GM12878 (cell line): ENCODE data around the gene CIB2. TPM values are rescaled to one million over a fixed set of nuclear protein-coding genes. Genes with fewer than 3 reads are reported as not detected.

Experiments
- ATAC-seq: fragments of 200-7000 bp; cut with Tn5 transposase; 3 replicates; pipeline ENCODE4 v1.9.1; 2020; ENCODE audit warnings: mild to moderate bottlenecking, moderate library complexity
- BruUV-seq: library from RNA; stranded (reverse); fragments of 400-500 nt; replicated peaks from 2 replicates; lab custom pipeline; 2021; lab: Mats Ljungman, UMichigan
- CTCF ChIA-PET: fragments of 300-600 bp; sonication (Branson Sonifier 250); formaldehyde crosslinking; extraction: SDS; loops from one replicate; lab custom pipeline; 2021; ENCODE audit warnings: inconsistent platforms; lab: Yijun Ruan, JAX
- POLR2A ChIA-PET: fragments of 350-600 bp; formaldehyde crosslinking; extraction: SDS; loops from one replicate; lab custom pipeline; 2021; ENCODE audit warnings: inconsistent platforms; lab: Charles Lee
- RAD21 ChIA-PET: fragments of 300-600 bp; sonication (Branson Sonifier 250); formaldehyde crosslinking; loops from one replicate; lab custom pipeline; 2023; ENCODE audit warnings: antibody characterized with exemption; ENCODE audit not compliant: unreplicated experiment; lab: Charles Lee
- SMC1A ChIA-PET: fragments of 300-600 bp; sonication (Branson Sonifier 250); formaldehyde crosslinking; loops from one replicate; lab custom pipeline; 2023; ENCODE audit not compliant: unreplicated experiment, uncharacterized antibody; lab: Charles Lee
- DNase-seq: peaks from one replicate; pipeline ENCODE4 v3.0.0-alpha.2; 2011; ENCODE audit warnings: low read depth, low spot score
- FAIRE-seq: peaks from 3 replicates; lab custom pipeline; 2011; peaks lifted over from hg19 to GRCh38; lab: Jason Lieb, UNC
- H2AFZ ChIP-seq: 2 replicates; pipeline ENCODE4 v1.6.0; 2011; ENCODE audit warnings: low read depth, low read length, control low read depth; ENCODE audit not compliant: control insufficient read depth
- H3K27ac ChIP-seq: 2 replicates; pipeline ENCODE4 v1.5.1; 2011; ENCODE audit warnings: control low read depth; ENCODE audit not compliant: control insufficient read depth, insufficient read depth
- H3K27me3 ChIP-seq, 2 experiments: replicated peaks in 1 of 2; 2 replicates each; pipeline versions ENCODE4 v1.6.0 to v1.6.1; 2011; ENCODE audit warnings: low read length in 1 of 2; ENCODE audit not compliant: control insufficient read depth in 2 of 2, insufficient read depth in 2 of 2
- H3K36me3 ChIP-seq, 2 experiments: 2 replicates each; pipeline ENCODE4 v1.5.1; 2011; ENCODE audit warnings: low read length in 1 of 2; ENCODE audit not compliant: control insufficient read depth in 2 of 2, insufficient read depth in 2 of 2
- H3K4me1 ChIP-seq: 2 replicates; pipeline ENCODE4 v1.6.1; 2011; ENCODE audit warnings: mild to moderate bottlenecking, low read length, moderate library complexity, mixed read lengths; ENCODE audit not compliant: control insufficient read depth, insufficient read depth
- H3K4me2 ChIP-seq: 2 replicates; pipeline ENCODE4 v1.6.0; 2011; ENCODE audit warnings: control low read depth; ENCODE audit not compliant: control insufficient read depth, insufficient read depth
- H3K4me3 ChIP-seq: fragments of 200-600 bp; sonication (generic); 2 replicates; pipeline ENCODE4 v1.5.1; 2016
- H3K79me2 ChIP-seq: 2 replicates; pipeline ENCODE4 v1.6.0; 2011; ENCODE audit warnings: low read length; ENCODE audit not compliant: control insufficient read depth, insufficient read depth
- H3K9ac ChIP-seq: 2 replicates; pipeline ENCODE4 v1.8.0; 2011; ENCODE audit warnings: low read length, control low read depth, mixed read lengths; ENCODE audit not compliant: control insufficient read depth, insufficient read depth
- H3K9me3 ChIP-seq: replicated peaks from 3 replicates; pipeline ENCODE4 v1.5.1; 2011; ENCODE audit warnings: mild to moderate bottlenecking, low read length; ENCODE audit not compliant: control insufficient read depth, insufficient read depth
- H4K20me1 ChIP-seq: 2 replicates; pipeline ENCODE4 v1.6.0; 2011; ENCODE audit not compliant: control insufficient read depth, insufficient read depth
- CREM ChIP-seq: IDR thresholded peaks from 2 replicates; pipeline ENCODE4 v1.6.1; 2014; ENCODE audit warnings: antibody characterized with exemption, low read depth
- EGR1 ChIP-seq, 2 experiments: IDR thresholded peaks; 1 replicate in 1 of 2; 2 replicates in 1 of 2; pipeline ENCODE4 v1.6.1; 2011 to 2012; ENCODE audit warnings: low read depth in 2 of 2, low read length in 2 of 2, borderline replicate concordance in 1 of 2, mild to moderate bottlenecking in 1 of 2, moderate library complexity in 1 of 2
- IKZF2 ChIP-seq, 2 experiments: fragments of 450-650 bp; IDR thresholded peaks; 2 replicates each; pipeline ENCODE4 v1.6.1; 2017; ENCODE audit warnings: mild to moderate bottlenecking in 2 of 2, moderate library complexity in 2 of 2
- IRF3 ChIP-seq: fragments of 450-650 bp; IDR thresholded peaks from 2 replicates; pipeline ENCODE4 v1.6.1; 2014; ENCODE audit warnings: mild to moderate bottlenecking
- IRF4 ChIP-seq: IDR thresholded peaks from 2 replicates; pipeline ENCODE4 v1.6.1; 2011; ENCODE audit warnings: low read depth, low read length
- KAT2A ChIP-seq: conservative IDR thresholded peaks from 2 replicates; pipeline ENCODE4 v1.6.1; 2011; ENCODE audit warnings: low read depth, low read length; ENCODE audit not compliant: control insufficient read depth
- KDM1A ChIP-seq: fragments of 200-600 bp; sonication (generic); IDR thresholded peaks from 2 replicates; pipeline ENCODE4 v1.6.1; 2016; ENCODE audit warnings: borderline replicate concordance
- MEF2A ChIP-seq: IDR thresholded peaks from 2 replicates; pipeline ENCODE4 v1.6.1; 2011; ENCODE audit warnings: low read depth, mild to moderate bottlenecking, low read length, moderate library complexity; ENCODE audit not compliant: insufficient read depth
- NBN ChIP-seq: fragments of 450-650 bp; IDR thresholded peaks from 2 replicates; pipeline ENCODE4 v1.6.1; 2016
- RAD51 ChIP-seq: fragments of 450-650 bp; IDR thresholded peaks from 2 replicates; pipeline ENCODE4 v1.6.1; 2016; ENCODE audit warnings: moderate library complexity, mild to moderate bottlenecking, inconsistent platforms
- RB1 ChIP-seq: fragments of 450-650 bp; formaldehyde crosslinking; IDR thresholded peaks from 2 replicates; pipeline ENCODE4 v1.6.1; 2017; ENCODE audit warnings: mild to moderate bottlenecking, borderline replicate concordance
- SUPT20H ChIP-seq: IDR thresholded peaks from 2 replicates; pipeline ENCODE4 v1.6.1; 2011; ENCODE audit warnings: low read depth, mild to moderate bottlenecking, low read length, moderate library complexity, borderline replicate concordance; ENCODE audit not compliant: control insufficient read depth
- TBL1XR1 ChIP-seq: IDR thresholded peaks from 2 replicates; pipeline ENCODE4 v1.6.1; 2012; ENCODE audit warnings: low read depth, low read length, improper control_type of control experiment
- TCF12 ChIP-seq: IDR thresholded peaks from 2 replicates; pipeline ENCODE4 v1.6.1; 2011; ENCODE audit warnings: low read depth, mild to moderate bottlenecking, low read length
- USF1 ChIP-seq: IDR thresholded peaks from 2 replicates; pipeline ENCODE4 v1.6.1; 2011; ENCODE audit warnings: borderline replicate concordance, low read depth, mild to moderate bottlenecking, moderate library complexity, mixed read lengths, low read length; ENCODE audit not compliant: insufficient read depth; ENCODE audit errors: extremely low read length
- WGBS: methylation state at CpG from one replicate; pipeline ENCODE4 v1.1.6; 2016; ENCODE audit warnings: low lambda C conversion rate; ENCODE audit not compliant: insufficient replicate concordance, insufficient coverage; ENCODE audit errors: missing lambda C conversion rate; 5-methylcytosine and 5-hydroxymethylcytosine counted together
- in situ Hi-C: fragments of 300-500 bp; cut with MboI; formaldehyde crosslinking; loops from 9 replicates; pipeline ENCODE4 v1.14.3; 2018; ENCODE audit warnings: mixed read lengths
- intact Hi-C: fragments of 100-400 bp; cut with micrococcal nuclease; formaldehyde crosslinking; loops from one replicate; pipeline ENCODE4 v1.14.2; 2022; ENCODE audit not compliant: unreplicated experiment
- polyA plus RNA-seq, 11 experiments: library from polyadenylated mRNA; depleted of rRNA in 4 of 11; unstranded in 6 of 11; stranded (reverse) in 5 of 11; fragments of >200 nt; fragmentation: Nextera tagmentation in 4 of 11; fragmentation: Illumina TruSeq in 1 of 11; extraction: Ambion mirVana in 4 of 11; extraction: Trizol in 1 of 11; gene quantifications; 1 replicate in 1 of 11; 2 replicates in 10 of 11; pipeline versions ENCODE4 v1.2.1 to v1.2.3, GENCODE V29; 2011 to 2016; ENCODE audit warnings: inconsistent platforms in 2 of 11, missing spikeins in 2 of 11, low read depth in 1 of 11
- total RNA-seq, 4 experiments: library from RNA; depleted of rRNA in 3 of 4; stranded (reverse); fragments of >200 nt in 3 of 4; fragmentation: Illumina TruSeq in 1 of 4; extraction: Trizol in 1 of 4; gene quantifications; 2 replicates each; pipeline versions ENCODE4 v1.2.1 to v1.2.3, GENCODE V29; 2013 to 2021

CIB2 gene
- total and polyA plus RNA-seq, 10 of the 15 experiments (the other 5 are each of a cell fraction or from before 2014, with no cell fraction given): 0.56 to 12.1 (median 7.1) TPM

- ChIA-PET SMC1A (interaction anchor here (4.3 kb wide), 1 partner anchor 49 kb away, joined by 28 read pairs; no protein-coding TSS in a partner anchor), RAD21 (interaction anchor here (1.5 to 9.5 kb wide), 2 partner anchors 14 to 66 kb away, joined by 4 to 147 read pairs; no protein-coding TSS in a partner anchor), CTCF (interaction anchor here (0.9 to 7.0 kb wide), 6 partner anchors 12 to 112 kb away, joined by 3 to 200 read pairs (median 14); no protein-coding TSS in a partner anchor), POLR2A (interaction anchor here (0.6 kb wide), 1 partner anchor 68 kb away, joined by 3 read pairs; no protein-coding TSS in a partner anchor)
- in situ Hi-C loops: no loop called here
- DNase-seq (no peak), FAIRE-seq (no peak), ATAC-seq (no peak)
- no peaks in the 10 kb centered on the region for H3K27me3 ChIP-seq
- no peaks in the 10 kb centered on the region for H3K36me3 ChIP-seq
- no TSS peak for BruUV-seq
- no peaks in the 10 kb centered on the region for H3K9me3 ChIP-seq
- no peak overlapping the region for H3K4me2 ChIP-seq
- peaks cover 5% of the 10 kb centered on the region for H3K4me1 ChIP-seq
- H2AFZ ChIP-seq: no peak overlapping the region
- no peaks in the 10 kb centered on the region for H3K79me2 ChIP-seq
- H4K20me1 ChIP-seq: no peaks in the 10 kb centered on the region
- TF ChIP-seq RAD51 (no peak), CREM (no peak), IKZF2 (IDR thresholded peaks at IDR 0.05) (no peak), RB1 (no peak), IRF3 (no peak), NBN (no peak), TBL1XR1 (no peak), KAT2A (no peak), MEF2A (no peak), EGR1 (IDR thresholded peaks at IDR 0.05; ENCODE audit: borderline replicate concordance in 1 of 2, low read depth in 2 of 2, low read length in 2 of 2) (no peak), IRF4 (no peak), USF1 (no peak), TCF12 (no peak), KDM1A (no peak), SUPT20H (no peak)
- H3K4me3 ChIP-seq: no peak overlapping the region
- intact Hi-C loops: no loop called here
- no peak overlapping the region for H3K27ac ChIP-seq
- 67% methylated on average over 8 of the region's 8 CpGs for WGBS
- no peak overlapping the region for H3K9ac ChIP-seq
Measured at GRCh38 chr15:78129077-78129750, 2.0 kb downstream of the CIB2 start.
